Sigmoid colon (tissue), 3 donors: ENCODE measurements around the gene C10orf53.

ENCODE experiments used
- CTCF ChIP-seq, 4 experiments: fragments of 450-650 bp in 3 of 4; fragments of 200-600 bp in 1 of 4; IDR thresholded peaks; one replicate each; pipeline ENCODE4 v1.5.1; 2016 to 2019; ENCODE audit warnings: antibody characterized with exemption in 4 of 4, mild to moderate bottlenecking in 3 of 4, moderate library complexity in 2 of 4
- POLR2A ChIP-seq, 2 donors: fragments of 450-650 bp; IDR thresholded peaks; one replicate each; pipeline ENCODE4 v1.6.1; 2016; ENCODE audit warnings: antibody characterized with exemption in 2 of 2, mild to moderate bottlenecking in 2 of 2, moderate library complexity in 2 of 2

- no peak for TF ChIP-seq CTCF (IDR thresholded peaks at IDR 0.05)
- TF ChIP-seq POLR2A (IDR thresholded peaks at IDR 0.05): no peak
Observed at GRCh38 chr10:49738616-49739360, 59.3 kb downstream of the C10orf53 start.
